CD4-positive, CD25-positive, alpha-beta regulatory T cell (primary cell): Measurements from ENCODE around the gene ODAPH. TPM values are rescaled to one million over a fixed set of nuclear protein-coding genes. Genes with fewer than 3 reads are reported as not detected.

Experiments
- polyA plus RNA-seq, 4 donors: library from polyadenylated mRNA; unstranded; fragments of 300-500 nt; fragmentation: Illumina TruSeq; gene quantifications; one replicate each; pipeline ENCODE4 v1.2.3, GENCODE V29; 2021
- total RNA-seq: library from RNA; stranded (reverse); gene quantifications from one replicate; pipeline ENCODE4 v1.2.3, GENCODE V29; 2022

ODAPH gene
- total and polyA plus RNA-seq, 5 donors from 2014 or later: not detected

Other genes starting within 250 kb of the ODAPH start
- gene RCHY1, start 41.7 kb upstream of the ODAPH start, total RNA-seq: 45.4 TPM
- 10 to 100 TPM; 38.0 to 47.9 (median 43.5) TPM for gene RCHY1, start 41.7 kb upstream of the ODAPH start, polyA plus RNA-seq
- 29.1 TPM for gene THAP6, start 41.6 kb upstream of the ODAPH start, total RNA-seq
- gene THAP6, start 41.6 kb upstream of the ODAPH start, polyA plus RNA-seq: 10 to 100 TPM; 15.7 to 21.3 (median 19.0) TPM
- gene CDKL2, start 74.5 kb downstream of the ODAPH start, total RNA-seq: 0.30 TPM
- 1 to 10 TPM in 1 of 4 donors, under 1 TPM in 3; 0.07 to 1.1 (median 0.44) TPM for gene CDKL2, start 74.5 kb downstream of the ODAPH start, polyA plus RNA-seq
- 300 TPM for gene G3BP2, start 117.3 kb downstream of the ODAPH start, total RNA-seq
- gene G3BP2, start 117.3 kb downstream of the ODAPH start, polyA plus RNA-seq: 100 to 1,000 TPM; 101 to 126 (median 112) TPM
- gene USO1, start 168.5 kb downstream of the ODAPH start, total RNA-seq: 23.8 TPM
- gene USO1, start 168.5 kb downstream of the ODAPH start, polyA plus RNA-seq: 10 to 100 TPM; 23.4 to 29.5 (median 26.2) TPM